Neural crest cell (in vitro differentiated cells): Measurements from ENCODE around the gene LCOR. TPM values are rescaled to one million over a fixed set of nuclear protein-coding genes. Genes with fewer than 3 reads are reported as not detected.

ENCODE experiments used
- DNase-seq: peaks from one replicate; pipeline ENCODE4 v3.0.0; 2021; ENCODE audit warnings: low read depth, mixed read lengths, low spot score
- H3K27ac Mint-ChIP-seq: one replicate; pipeline ENCODE4 v1.8.0; 2021; ENCODE audit warnings: mild to moderate bottlenecking, mixed read lengths; ENCODE audit not compliant: unreplicated experiment
- H3K27me3 Mint-ChIP-seq: 2 replicates; pipeline ENCODE4 v1.8.0; 2021; ENCODE audit warnings: low read depth, mild to moderate bottlenecking, mixed read lengths
- H3K36me3 Mint-ChIP-seq: 2 replicates; pipeline ENCODE4 v1.8.0; 2021; ENCODE audit warnings: low read depth, mild to moderate bottlenecking, mixed read lengths
- H3K4me1 Mint-ChIP-seq: 2 replicates; pipeline ENCODE4 v1.8.0; 2021; ENCODE audit warnings: mixed read lengths
- H3K4me3 Mint-ChIP-seq: one replicate; pipeline ENCODE4 v1.8.0; 2021; ENCODE audit warnings: mild to moderate bottlenecking, mixed read lengths
- H3K9me3 Mint-ChIP-seq: 2 replicates; pipeline ENCODE4 v1.8.0; 2021; ENCODE audit warnings: mixed read lengths
- CTCF ChIP-seq: fragments of 200-600 bp; sonication (generic); conservative IDR thresholded peaks from 2 replicates; pipeline ENCODE4 v1.5.0; 2021; ENCODE audit warnings: antibody characterized with exemption, mild to moderate bottlenecking
- total RNA-seq: library from RNA; stranded (reverse); gene quantifications from 2 replicates; pipeline ENCODE4 v1.2.1, GENCODE V29; 2021

Gene LCOR
- total RNA-seq, 1 donor from 2014 or later: 54.4 TPM

- Mint-ChIP-seq H3K27ac (peak overlapping the region; percentile 99), H3K4me3 (peak overlapping the region; percentile 100), H3K4me1 (peaks cover 50% of the 10 kb centered on the region), H3K27me3 (peaks cover 4% of the 10 kb centered on the region), H3K9me3 (no peaks in the 10 kb centered on the region), H3K36me3 (peaks cover 5% of the 10 kb centered on the region)
- TF ChIP-seq CTCF: no peak
- DNase-seq: peak; percentile 37
Observed at GRCh38 chr10:96833220-96834001, 1.3 kb downstream of the LCOR start.

- H3K36me3 Mint-ChIP-seq: peaks cover 6% of the 10 kb centered on the region
- H3K27me3 Mint-ChIP-seq: peaks cover 4% of the 10 kb centered on the region
- H3K4me3 Mint-ChIP-seq: peak overlapping the region; percentile 100
- H3K27ac Mint-ChIP-seq: peak overlapping the region; percentile 99
- DNase-seq: no peak
- H3K4me1 Mint-ChIP-seq: peaks cover 53% of the 10 kb centered on the region
- no peak for TF ChIP-seq CTCF
- no peaks in the 10 kb centered on the region for H3K9me3 Mint-ChIP-seq
Observed at GRCh38 chr10:96834120-96834519, 2.0 kb downstream of the LCOR start.

- peaks cover 4% of the 10 kb centered on the region for H3K27me3 Mint-ChIP-seq
- H3K9me3 Mint-ChIP-seq: no peaks in the 10 kb centered on the region
- DNase-seq: no peak
- TF ChIP-seq CTCF: no peak
- H3K36me3 Mint-ChIP-seq: peaks cover 6% of the 10 kb centered on the region
- H3K27ac Mint-ChIP-seq: peak overlapping the region; percentile 97
- peaks cover 60% of the 10 kb centered on the region for H3K4me1 Mint-ChIP-seq
- H3K4me3 Mint-ChIP-seq: peak overlapping the region; percentile 82
Observed at GRCh38 chr10:96835899-96836298, 3.8 kb downstream of the LCOR start.

- TF ChIP-seq CTCF: no peak
- Mint-ChIP-seq H3K27me3 (peaks cover 3% of the 10 kb centered on the region), H3K27ac (no peak overlapping the region), H3K4me1 (peaks cover 58% of the 10 kb centered on the region), H3K4me3 (peak overlapping the region; percentile 4), H3K36me3 (peaks cover 6% of the 10 kb centered on the region), H3K9me3 (no peaks in the 10 kb centered on the region)
- DNase-seq: no peak
Observed at GRCh38 chr10:96838529-96838928, 6.4 kb downstream of the LCOR start.

GRCh38 chr10:96840841-96841518, 8.9 kb downstream of the LCOR start:
- Mint-ChIP-seq H3K4me3 (no peak overlapping the region), H3K4me1 (peaks cover 48% of the 10 kb centered on the region), H3K27ac (no peak overlapping the region), H3K27me3 (no peaks in the 10 kb centered on the region), H3K9me3 (no peaks in the 10 kb centered on the region), H3K36me3 (peaks cover 6% of the 10 kb centered on the region)
- no peak for DNase-seq
- no peak for TF ChIP-seq CTCF
